HG03159 (cell line): Measurements from ENCODE around the gene PPP6R2.
"Not testable (repeated sequence)": the region's sequence is repeated elsewhere in the genome, so short reads cannot be mapped to it uniquely, and the experiment has no call there.

Experiments used
- ATAC-seq: cut with Tn5 transposase; IDR thresholded peaks from one replicate; pipeline ENCODE4 v1.9.1; 2021; ENCODE audit warnings: mild to moderate bottlenecking, moderate library complexity; ENCODE audit not compliant: unreplicated experiment

The PPP6R2 gene

DNA sequence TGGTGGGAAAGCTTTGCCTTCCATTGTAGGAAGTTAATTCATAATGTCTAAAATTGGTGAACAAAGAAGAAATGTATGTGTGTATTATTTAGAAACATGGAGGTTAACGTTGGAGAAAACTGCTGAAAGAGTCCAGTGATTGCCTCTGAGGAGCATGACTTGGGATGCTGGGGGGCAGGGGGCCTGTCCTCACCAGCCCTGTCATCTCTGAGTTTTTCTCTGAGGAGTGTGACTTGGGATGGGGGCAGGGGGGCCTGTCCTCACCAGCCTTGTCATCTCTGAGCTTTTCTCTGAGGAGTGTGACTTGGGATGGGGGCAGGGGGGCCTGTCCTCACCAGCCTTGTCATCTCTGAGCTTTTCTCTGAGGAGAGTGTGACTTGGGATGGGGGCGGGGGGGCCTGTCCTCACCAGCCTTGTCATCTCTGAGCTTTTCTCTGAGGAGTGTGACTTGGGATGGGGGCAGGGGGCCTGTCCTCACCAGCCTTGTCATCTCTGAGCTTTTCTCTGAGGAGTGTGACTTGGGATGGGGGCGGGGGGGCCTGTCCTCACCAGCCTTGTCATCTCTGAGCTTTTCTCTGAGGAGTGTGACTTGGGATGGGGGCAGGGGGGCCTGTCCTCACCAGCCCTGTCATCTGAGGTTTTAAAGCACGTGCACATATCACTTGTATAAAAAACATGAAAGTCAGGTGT is 54.4 kb downstream of the PPP6R2 start:
- not testable (repeated sequence) for ATAC-seq

GRCh38 chr22:50398831-50399648 is 55.9 kb downstream of the PPP6R2 start:
- ATAC-seq: no peak

DNA sequence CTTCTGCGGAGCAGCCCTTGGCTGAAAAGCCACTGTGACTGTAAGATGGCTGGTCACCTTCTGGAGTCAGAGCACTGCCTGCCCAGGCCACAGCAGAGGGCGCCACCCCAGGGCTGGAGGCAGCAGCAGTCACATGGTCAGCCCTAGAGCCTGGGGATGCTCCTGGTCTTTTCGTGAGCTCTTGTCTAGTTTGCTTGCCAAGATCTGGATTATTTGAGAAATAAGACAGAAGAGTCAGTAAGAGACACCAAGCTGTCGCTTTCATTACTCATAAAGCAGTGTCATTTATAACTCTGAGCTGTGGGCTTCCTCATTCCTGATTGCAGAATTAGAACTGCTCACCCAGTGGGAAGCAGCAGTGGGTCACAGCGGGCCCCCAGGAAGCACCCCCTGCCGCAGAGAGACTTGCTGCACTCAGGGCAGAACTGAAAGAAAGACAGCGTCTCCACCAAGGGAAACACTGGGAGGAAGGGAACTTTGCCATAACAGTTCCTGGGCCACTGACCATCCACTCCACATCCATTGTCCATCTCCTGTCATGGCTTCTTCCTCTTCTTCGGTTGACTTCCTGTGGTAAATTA is 56.7 kb downstream of the PPP6R2 start:
- ATAC-seq: no peak

- no peak for ATAC-seq
These were observed 57.3 kb downstream of the PPP6R2 start for GRCh38 chr22:50400406-50400805.

GRCh38 chr22:50400931-50401330 is 57.8 kb downstream of the PPP6R2 start:
- no peak for ATAC-seq

GRCh38 chr22:50401907-50402306 is 58.8 kb downstream of the PPP6R2 start:
- ATAC-seq: no peak

- no peak for ATAC-seq
These were observed 60.6 kb downstream of the PPP6R2 start for GRCh38 chr22:50403701-50404101.

GRCh38 chr22:50406416-50407170 is 63.5 kb downstream of the PPP6R2 start:
- no peak for ATAC-seq

DNA sequence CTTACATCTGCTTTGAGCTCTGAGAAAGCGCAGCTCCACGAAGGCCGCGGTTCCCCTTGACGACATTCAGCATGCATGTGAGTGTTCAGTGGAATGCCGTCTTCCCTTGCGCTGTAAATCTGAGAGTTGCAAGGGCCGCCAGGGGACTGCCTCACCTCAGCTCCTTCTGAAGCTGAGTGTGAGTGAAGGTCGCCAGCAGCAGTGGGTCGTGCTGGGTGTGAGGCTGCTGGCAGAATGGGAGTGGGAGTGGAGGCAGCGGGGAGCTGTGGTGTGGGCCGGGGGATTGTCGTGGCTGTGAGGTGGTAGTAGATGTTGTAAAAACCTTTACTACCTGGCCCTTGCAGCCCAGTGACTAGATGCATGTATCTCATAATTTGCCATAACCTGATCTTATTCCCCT is 65.2 kb downstream of the PPP6R2 start:
- ATAC-seq: no peak

GRCh38 chr22:50408954-50409353 is 65.8 kb downstream of the PPP6R2 start:
- not testable (repeated sequence) for ATAC-seq

DNA sequence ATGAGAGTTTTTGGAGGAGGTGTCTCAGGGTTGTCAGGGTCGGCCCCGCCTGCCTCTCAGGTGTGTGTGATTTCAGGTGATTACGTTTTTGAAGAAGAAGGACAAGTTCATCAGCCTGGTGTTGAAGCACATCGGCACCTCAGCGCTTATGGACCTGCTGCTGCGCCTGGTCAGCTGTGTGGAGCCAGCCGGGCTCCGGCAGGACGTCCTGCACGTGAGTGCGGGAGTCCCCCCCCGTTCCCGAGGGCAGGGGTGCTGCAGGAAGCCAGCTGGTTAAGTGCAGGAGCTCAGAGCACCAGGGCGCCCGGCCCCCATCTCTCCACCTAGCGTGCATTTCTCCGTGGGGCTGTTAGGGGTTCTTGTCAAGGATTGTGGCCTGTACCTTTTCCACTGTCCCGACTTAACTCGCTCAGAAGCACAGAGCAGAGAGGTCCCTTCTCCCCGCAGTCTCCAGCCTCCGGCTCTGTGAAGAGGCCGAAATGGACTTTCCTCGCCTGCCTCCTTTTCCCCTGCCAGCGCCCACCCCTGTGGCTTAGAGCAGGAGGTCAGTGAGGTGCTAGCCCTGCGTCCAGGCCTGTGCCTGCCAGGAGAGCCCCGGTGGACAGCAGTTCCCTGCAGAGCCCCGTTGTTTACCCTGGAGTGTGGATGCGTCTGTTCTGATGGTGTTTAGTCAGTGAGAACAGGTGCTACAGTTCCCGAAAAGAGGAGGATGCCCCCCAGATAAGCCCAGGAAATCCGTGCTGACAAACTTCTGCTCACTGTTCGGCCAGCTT is 71.5 kb downstream of the PPP6R2 start:
- no peak for ATAC-seq

- ATAC-seq: no peak
These were observed 72.3 kb downstream of the PPP6R2 start for GRCh38 chr22:50415426-50415825.

- no peak for ATAC-seq
These were observed 73.9 kb downstream of the PPP6R2 start for GRCh38 chr22:50416996-50417395.

GRCh38 chr22:50417411-50418210 is 74.5 kb downstream of the PPP6R2 start:
- ATAC-seq: no peak

DNA sequence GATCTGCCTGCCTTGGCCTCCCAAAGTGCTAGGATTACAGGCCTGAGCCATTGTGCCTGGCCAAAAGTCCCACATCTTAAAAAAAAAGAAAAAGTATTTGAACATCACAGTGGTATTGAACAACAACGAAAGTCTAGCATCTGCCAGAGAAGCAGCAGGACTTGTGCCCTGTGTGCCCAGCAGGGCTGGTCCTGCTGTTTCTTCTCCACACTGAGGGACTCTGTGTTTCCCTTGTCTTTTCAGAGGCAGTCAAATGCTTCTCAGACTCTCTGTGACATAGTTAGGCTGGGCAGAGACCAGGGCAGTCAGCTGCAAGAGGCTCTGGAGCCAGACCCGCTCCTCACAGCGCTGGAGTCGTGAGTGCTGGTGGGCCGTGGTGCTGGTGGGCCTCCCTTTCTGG is 75.5 kb downstream of the PPP6R2 start:
- ATAC-seq: no peak

GRCh38 chr22:50419116-50419515 is 76.0 kb downstream of the PPP6R2 start:
- no peak for ATAC-seq

GRCh38 chr22:50420015-50420414 is 76.9 kb downstream of the PPP6R2 start:
- ATAC-seq: no peak

- ATAC-seq: no peak
These were observed 77.5 kb downstream of the PPP6R2 start for GRCh38 chr22:50420581-50420980.

DNA sequence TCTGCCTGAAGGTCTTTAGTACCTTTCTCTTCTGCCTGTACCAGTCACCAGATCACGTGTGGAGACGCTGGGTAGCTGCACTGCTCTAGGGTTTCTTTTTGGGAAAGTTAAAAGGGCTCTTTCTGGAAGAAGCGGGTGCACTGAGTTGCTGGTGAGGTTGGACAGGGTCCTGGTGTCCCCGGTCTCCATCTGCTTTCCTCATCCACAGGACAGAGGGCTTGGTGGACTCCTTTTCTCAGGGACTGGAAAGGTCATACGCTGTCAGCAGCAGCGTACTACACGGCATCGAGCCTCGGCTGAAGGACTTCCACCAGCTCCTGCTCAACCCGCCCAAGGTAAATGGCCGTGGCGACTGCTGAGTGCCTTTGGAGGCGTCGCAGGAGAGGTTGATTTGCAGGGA is 78.9 kb downstream of the PPP6R2 start:
- ATAC-seq: no peak
